ENCODE results near the gene RCSD1.

Gene RCSD1

GRCh38 chr1:167665469-167665868 lies 35.4 kb downstream of the RCSD1 start:
- no peak for DNase-seq (ENCODE audit: low read depth in 2 of 2, low spot score in 1 of 2)

- DNase-seq (ENCODE audit: low read depth in 2 of 2, low spot score in 1 of 2): no peak
Observed at GRCh38 chr1:167666416-167666815, 36.4 kb downstream of the RCSD1 start.

GRCh38 chr1:167667536-167667935 lies 37.5 kb downstream of the RCSD1 start:
- no peak for DNase-seq (ENCODE audit: low read depth in 2 of 2, low spot score in 1 of 2)

GRCh38 chr1:167668108-167668507 lies 38.1 kb downstream of the RCSD1 start:
- no peak for DNase-seq (ENCODE audit: low read depth in 2 of 2, low spot score in 1 of 2)

GRCh38 chr1:167669209-167670124 lies 39.4 kb downstream of the RCSD1 start:
- DNase-seq (ENCODE audit: low read depth in 2 of 2, low spot score in 1 of 2): no peak

GRCh38 chr1:167670563-167670962 lies 40.5 kb downstream of the RCSD1 start:
- DNase-seq (ENCODE audit: low read depth in 2 of 2, low spot score in 1 of 2): no peak

- no peak for DNase-seq (ENCODE audit: low read depth in 2 of 2, low spot score in 1 of 2)
Observed at GRCh38 chr1:167671727-167672511, 41.9 kb downstream of the RCSD1 start.

GRCh38 chr1:167672831-167673230 lies 42.8 kb downstream of the RCSD1 start:
- no peak for DNase-seq (ENCODE audit: low read depth in 2 of 2, low spot score in 1 of 2)

- no peak for DNase-seq (ENCODE audit: low read depth in 2 of 2, low spot score in 1 of 2)
Observed at GRCh38 chr1:167673265-167673664, 43.2 kb downstream of the RCSD1 start.

- no peak for DNase-seq (ENCODE audit: low read depth in 2 of 2, low spot score in 1 of 2)
Observed at GRCh38 chr1:167674156-167674555, 44.1 kb downstream of the RCSD1 start.

- DNase-seq (ENCODE audit: low read depth in 2 of 2, low spot score in 1 of 2): no peak
Observed at GRCh38 chr1:167675440-167675839, 45.4 kb downstream of the RCSD1 start.

- DNase-seq (ENCODE audit: low read depth in 2 of 2, low spot score in 1 of 2): no peak
Observed at GRCh38 chr1:167676205-167676915, 46.3 kb downstream of the RCSD1 start.

GRCh38 chr1:167676916-167677848 lies 47.1 kb downstream of the RCSD1 start:
- DNase-seq (ENCODE audit: low read depth in 2 of 2, low spot score in 1 of 2): no peak

- DNase-seq (ENCODE audit: low read depth in 2 of 2, low spot score in 1 of 2): no peak
Observed at GRCh38 chr1:167678422-167678821, 48.4 kb downstream of the RCSD1 start.

GRCh38 chr1:167678838-167679237 lies 48.8 kb downstream of the RCSD1 start:
- DNase-seq (ENCODE audit: low read depth in 2 of 2, low spot score in 1 of 2): no peak

GRCh38 chr1:167679714-167680113 lies 49.7 kb downstream of the RCSD1 start:
- DNase-seq (ENCODE audit: low read depth in 2 of 2, low spot score in 1 of 2): no peak

GRCh38 chr1:167681024-167681423 lies 51.0 kb downstream of the RCSD1 start:
- no peak for DNase-seq (ENCODE audit: low read depth in 2 of 2, low spot score in 1 of 2)

GRCh38 chr1:167681451-167682098 lies 51.5 kb downstream of the RCSD1 start:
- no peak for DNase-seq (ENCODE audit: low read depth in 2 of 2, low spot score in 1 of 2)

- DNase-seq (ENCODE audit: low read depth in 2 of 2, low spot score in 1 of 2): no peak
Observed at GRCh38 chr1:167683226-167683625, 53.2 kb downstream of the RCSD1 start.
